Trophoblast cell (in vitro differentiated cells and primary cell): ENCODE results near the gene PARK7.

Source experiments
- DNase-seq, 2 donors: peaks; one replicate each; pipeline ENCODE4 v3.0.0-alpha.2; 2016
- H2AFZ ChIP-seq: 2 replicates; pipeline ENCODE4 v1.6.1; 2013; ENCODE audit warnings: low read length, moderate library complexity, mild to moderate bottlenecking; ENCODE audit not compliant: insufficient read depth, poor library complexity
- H2AK5ac ChIP-seq: 2 replicates; pipeline ENCODE4 v1.6.1; 2013; ENCODE audit warnings: mild to moderate bottlenecking, low read length
- H2BK120ac ChIP-seq: 2 replicates; pipeline ENCODE4 v1.6.1; 2013; ENCODE audit warnings: low read length, mild to moderate bottlenecking, moderate library complexity; ENCODE audit not compliant: insufficient read depth, poor library complexity
- H2BK12ac ChIP-seq: 2 replicates; pipeline ENCODE4 v1.6.1; 2013; ENCODE audit warnings: mild to moderate bottlenecking, low read length, moderate library complexity
- H2BK5ac ChIP-seq: 2 replicates; pipeline ENCODE4 v1.6.1; 2013; ENCODE audit warnings: low read length, low read depth, moderate library complexity, mild to moderate bottlenecking; ENCODE audit not compliant: poor library complexity
- H3K14ac ChIP-seq: 2 replicates; pipeline ENCODE4 v1.6.1; 2013; ENCODE audit warnings: mild to moderate bottlenecking, low read length
- H3K18ac ChIP-seq: 2 replicates; pipeline ENCODE4 v1.6.1; 2013; ENCODE audit warnings: mild to moderate bottlenecking, low read length
- H3K23ac ChIP-seq: 2 replicates; pipeline ENCODE4 v1.6.1; 2013; ENCODE audit warnings: low read length
- H3K27ac ChIP-seq: 2 replicates; pipeline ENCODE4 v1.5.1; 2013; ENCODE audit warnings: low read depth, mild to moderate bottlenecking, inconsistent platforms, low read length, moderate library complexity
- H3K27me3 ChIP-seq: 2 replicates; pipeline ENCODE4 v1.6.1; 2013; ENCODE audit warnings: inconsistent platforms, mild to moderate bottlenecking, low read length, moderate library complexity; ENCODE audit not compliant: insufficient read depth
- H3K36me3 ChIP-seq, 2 experiments: 1 replicate in 1 of 2; 2 replicates in 1 of 2; pipeline ENCODE4 v1.6.1; 2013; ENCODE audit warnings: low read length in 2 of 2, mild to moderate bottlenecking in 2 of 2, moderate library complexity in 1 of 2; ENCODE audit not compliant: insufficient read depth in 2 of 2, control insufficient read depth in 1 of 2
- H3K4ac ChIP-seq: 2 replicates; pipeline ENCODE4 v1.6.1; 2013; ENCODE audit warnings: low read depth, mild to moderate bottlenecking, low read length, moderate library complexity
- H3K4me1 ChIP-seq, 2 experiments: 1 replicate in 1 of 2; 2 replicates in 1 of 2; pipeline ENCODE4 v1.6.1; 2013; ENCODE audit warnings: low read length in 2 of 2, mild to moderate bottlenecking in 2 of 2, moderate library complexity in 1 of 2; ENCODE audit not compliant: insufficient read depth in 2 of 2, control insufficient read depth in 1 of 2
- H3K4me2 ChIP-seq: 2 replicates; pipeline ENCODE4 v1.6.1; 2013; ENCODE audit warnings: inconsistent platforms, mild to moderate bottlenecking, low read length, moderate library complexity
- H3K4me3 ChIP-seq: 2 replicates; pipeline ENCODE4 v1.5.1; 2013; ENCODE audit warnings: mild to moderate bottlenecking, low read depth, low read length, inconsistent platforms
- H3K79me1 ChIP-seq: one replicate; pipeline ENCODE4 v1.6.1; 2013; ENCODE audit warnings: low read length
- H3K79me2 ChIP-seq: 2 replicates; pipeline ENCODE4 v1.6.1; 2013; ENCODE audit warnings: low read length, mild to moderate bottlenecking; ENCODE audit not compliant: control insufficient read depth, insufficient read depth, poor library complexity
- H3K9ac ChIP-seq: 2 replicates; pipeline ENCODE4 v1.6.1; 2013; ENCODE audit warnings: mild to moderate bottlenecking, low read length
- H3K9me3 ChIP-seq: 2 replicates; pipeline ENCODE4 v1.6.1; 2013; ENCODE audit warnings: low read depth, mild to moderate bottlenecking, control low read depth, inconsistent platforms, low read length; ENCODE audit not compliant: insufficient read depth
- H4K12ac ChIP-seq: 2 replicates; pipeline ENCODE4 v1.6.1; 2013; ENCODE audit warnings: low read depth, mild to moderate bottlenecking, low read length, moderate library complexity
- H4K8ac ChIP-seq: 2 replicates; pipeline ENCODE4 v1.6.1; 2013; ENCODE audit warnings: low read depth, mild to moderate bottlenecking, low read length, moderate library complexity
- H4K91ac ChIP-seq: one replicate; pipeline ENCODE4 v1.6.1; 2013; ENCODE audit warnings: low read depth, mild to moderate bottlenecking, low read length, moderate library complexity
- WGBS: extraction: QIAGEN DNeasy Blood & Tissue Kit; methylation state at CpG from one replicate; pipeline ENCODE4 v1.1.7; 2013; ENCODE audit warnings: missing lambda C conversion rate; ENCODE audit not compliant: insufficient read length, insufficient coverage; ENCODE audit errors: extremely low coverage; 5-methylcytosine and 5-hydroxymethylcytosine counted together

The PARK7 gene

DNA sequence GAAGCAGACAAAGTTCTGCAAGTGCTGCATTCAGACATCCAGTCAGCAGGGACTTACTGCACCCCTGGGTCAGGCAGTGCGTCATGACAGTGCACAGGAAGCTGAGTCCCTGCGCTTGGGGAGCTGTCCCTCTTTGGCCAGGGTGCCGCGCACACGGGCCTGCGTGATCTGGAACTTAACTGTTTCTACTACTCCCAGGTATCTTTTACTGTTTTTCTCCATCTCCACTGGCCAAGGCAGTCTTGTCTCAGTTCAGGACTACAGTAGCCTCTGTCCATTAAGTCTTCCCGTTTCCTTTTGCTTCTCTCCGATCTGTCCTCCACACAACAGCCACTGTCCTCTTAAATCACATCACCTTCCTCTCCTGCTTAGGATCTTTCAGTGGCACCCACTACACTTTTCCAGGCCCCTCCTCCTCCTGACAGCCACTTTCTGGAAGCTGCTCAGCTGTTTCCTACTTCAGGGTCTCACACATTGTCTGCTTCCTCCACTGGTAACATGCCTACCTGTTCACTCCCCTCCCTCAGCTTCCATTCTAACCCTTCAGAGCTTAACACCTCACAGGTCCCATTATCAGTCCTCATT lies 48.7 kb downstream of the PARK7 start:
- H3K27ac ChIP-seq, result peak overlapping the region; percentile 21
- H3K18ac ChIP-seq, result no peak overlapping the region
- H3K23ac ChIP-seq, result no peak overlapping the region
- no peaks in the 10 kb centered on the region for H3K27me3 ChIP-seq
- DNase-seq, result no peak
- no peak overlapping the region for H3K4ac ChIP-seq
- H3K9ac ChIP-seq, result no peak overlapping the region
- peaks cover 35 to 49% of the 10 kb centered on the region in 2 experiments for H3K36me3 ChIP-seq
- peaks cover 7 to 12% of the 10 kb centered on the region in 2 experiments for H3K4me1 ChIP-seq
- H3K79me1 ChIP-seq, result peaks cover 13% of the 10 kb centered on the region
- H3K4me2 ChIP-seq, result no peak overlapping the region
- H2AK5ac ChIP-seq, result no peak overlapping the region
- H3K79me2 ChIP-seq, result peaks cover 8% of the 10 kb centered on the region
- WGBS, result no CpG with 5 or more reads among the region's 8 CpGs
- H3K4me3 ChIP-seq, result no peak overlapping the region
- H2BK5ac ChIP-seq, result no peak overlapping the region
- no peak overlapping the region for H4K8ac ChIP-seq
- no peak overlapping the region for H3K14ac ChIP-seq
- no peak overlapping the region for H4K12ac ChIP-seq
- no peak overlapping the region for H2AFZ ChIP-seq
- no peak overlapping the region for H2BK120ac ChIP-seq
- H4K91ac ChIP-seq, result no peak overlapping the region
- no peak overlapping the region for H2BK12ac ChIP-seq
- H3K9me3 ChIP-seq, result peaks cover 2% of the 10 kb centered on the region

DNA sequence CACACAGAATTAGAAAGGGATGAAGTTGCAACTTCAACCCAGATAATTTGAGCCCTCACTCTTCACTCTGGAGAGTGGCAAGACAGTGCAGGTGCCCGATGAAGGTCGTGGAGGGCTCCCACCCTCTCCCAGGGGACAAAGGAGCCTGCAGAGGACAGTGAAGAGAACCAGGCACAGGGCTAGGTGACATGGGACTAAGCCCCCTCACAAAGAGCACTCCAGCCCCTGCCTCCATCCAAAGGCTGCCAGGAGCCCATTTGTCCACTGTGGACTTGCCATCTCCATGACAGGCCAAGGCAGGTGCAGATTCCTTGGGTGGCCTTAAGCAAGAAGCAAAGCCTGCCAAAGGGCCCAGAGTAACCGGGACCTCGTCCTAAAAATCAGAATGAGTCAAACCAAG lies 49.5 kb downstream of the PARK7 start:
- peak overlapping the region; percentile 14 for H3K27ac ChIP-seq
- H3K4me2 ChIP-seq, result no peak overlapping the region
- H4K12ac ChIP-seq, result no peak overlapping the region
- H3K4ac ChIP-seq, result no peak overlapping the region
- H3K79me1 ChIP-seq, result peaks cover 9% of the 10 kb centered on the region
- H2AK5ac ChIP-seq, result no peak overlapping the region
- H3K4me3 ChIP-seq, result no peak overlapping the region
- no peak overlapping the region for H4K8ac ChIP-seq
- H2BK5ac ChIP-seq, result no peak overlapping the region
- peaks cover 5 to 10% of the 10 kb centered on the region in 2 experiments for H3K4me1 ChIP-seq
- WGBS, result no CpG with 5 or more reads among the region's 4 CpGs
- H3K36me3 ChIP-seq, result peaks cover 35 to 51% of the 10 kb centered on the region in 2 experiments
- no peak overlapping the region for H2BK120ac ChIP-seq
- no peak overlapping the region for H2AFZ ChIP-seq
- peak overlapping the region; percentile 67 for H3K18ac ChIP-seq
- H3K9ac ChIP-seq, result no peak overlapping the region
- no peak overlapping the region for H3K23ac ChIP-seq
- H3K27me3 ChIP-seq, result no peaks in the 10 kb centered on the region
- no peak overlapping the region for H4K91ac ChIP-seq
- no peak overlapping the region for H3K14ac ChIP-seq
- H2BK12ac ChIP-seq, result no peak overlapping the region
- H3K9me3 ChIP-seq, result peaks cover 2% of the 10 kb centered on the region
- no peak for DNase-seq
- H3K79me2 ChIP-seq, result peaks cover 12% of the 10 kb centered on the region

DNA sequence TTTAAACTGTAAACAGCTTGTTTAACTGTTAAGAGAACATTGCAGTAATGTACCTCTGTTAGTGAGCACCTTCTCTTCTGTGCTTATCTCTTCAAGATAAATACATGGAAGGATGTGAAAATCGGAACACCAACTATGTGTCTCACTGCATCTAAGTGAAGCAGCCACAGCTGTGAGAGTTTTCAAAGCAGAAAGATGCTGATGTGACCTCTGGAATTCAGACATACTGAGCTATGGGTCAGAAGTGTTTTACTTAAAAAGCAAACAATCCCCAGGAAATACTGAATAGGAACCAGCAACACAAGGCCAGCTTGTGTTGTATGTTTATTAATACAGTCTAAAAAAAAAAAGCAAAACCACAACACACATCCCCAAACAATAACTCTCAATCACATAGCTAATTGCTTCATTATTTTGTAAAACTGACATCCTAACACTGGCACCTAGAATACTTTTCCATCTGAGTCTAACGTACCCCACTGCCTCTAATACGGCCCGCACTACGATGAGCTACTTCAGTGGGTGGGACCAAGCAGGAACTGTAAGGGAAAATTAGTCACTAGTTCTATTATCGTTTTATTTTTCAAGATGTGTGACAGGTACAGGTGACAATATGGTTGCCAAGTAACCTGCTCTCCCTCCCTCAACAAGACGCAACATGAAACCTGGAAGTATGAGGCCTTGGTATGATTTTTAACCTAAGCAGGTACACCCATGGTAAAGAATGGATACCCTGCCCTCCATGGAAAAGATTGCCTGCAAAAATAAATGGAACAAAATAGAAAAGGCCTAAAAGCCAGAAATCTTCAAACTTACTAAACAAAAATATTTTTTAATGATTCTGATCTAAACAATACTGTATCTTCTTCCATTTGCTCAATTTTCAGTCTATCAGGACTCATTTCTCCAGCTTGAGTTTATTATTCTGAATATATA lies 50.7 kb downstream of the PARK7 start:
- Histone ChIP-seq H3K4me1 (peaks cover 7 to 9% of the 10 kb centered on the region in 2 experiments), H4K91ac (no peak overlapping the region), H3K4me3 (no peak overlapping the region), H2BK120ac (no peak overlapping the region), H4K12ac (no peak overlapping the region), H3K9me3 (peaks cover 2% of the 10 kb centered on the region), H3K79me1 (peaks cover 9% of the 10 kb centered on the region), H3K27me3 (no peaks in the 10 kb centered on the region), H2AK5ac (no peak overlapping the region), H2AFZ (no peak overlapping the region), H3K18ac (no peak overlapping the region), H3K27ac (no peak overlapping the region), H3K9ac (no peak overlapping the region), H3K79me2 (peaks cover 12% of the 10 kb centered on the region), H2BK5ac (no peak overlapping the region), H3K14ac (no peak overlapping the region), H3K4ac (peak overlapping the region; percentile 67), H3K23ac (no peak overlapping the region), H4K8ac (no peak overlapping the region), H3K36me3 (peaks cover 37 to 51% of the 10 kb centered on the region in 2 experiments), H2BK12ac (no peak overlapping the region), H3K4me2 (no peak overlapping the region)
- no CpG with 5 or more reads among the region's 7 CpGs for WGBS
- DNase-seq, result no peak

DNA sequence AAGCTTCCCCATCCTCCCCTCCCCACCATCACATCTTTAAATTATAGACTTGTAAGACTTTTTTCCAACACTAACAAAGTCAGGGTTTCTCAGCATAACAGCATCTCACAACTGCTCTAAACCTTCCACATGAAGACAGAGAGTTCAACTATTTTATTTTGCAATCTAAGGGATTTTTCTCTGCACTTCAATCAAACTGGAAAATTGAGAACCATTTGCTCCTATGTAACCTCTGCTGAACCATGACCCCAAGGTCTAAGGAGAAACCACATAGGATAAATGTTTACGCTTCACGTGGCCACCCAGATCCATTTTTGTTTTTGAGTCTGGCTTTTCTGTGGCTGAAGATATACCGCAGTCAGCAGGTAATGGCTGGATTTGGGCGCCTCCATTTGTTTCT lies 51.4 kb downstream of the PARK7 start:
- Histone ChIP-seq H3K9ac (no peak overlapping the region), H3K14ac (no peak overlapping the region), H2BK12ac (no peak overlapping the region), H3K9me3 (peaks cover 2% of the 10 kb centered on the region), H3K4me3 (no peak overlapping the region), H3K18ac (no peak overlapping the region), H3K4me1 (peaks cover 7 to 9% of the 10 kb centered on the region in 2 experiments), H3K27ac (no peak overlapping the region), H2AFZ (no peak overlapping the region), H4K8ac (no peak overlapping the region), H3K27me3 (no peaks in the 10 kb centered on the region), H3K4ac (peak overlapping the region; percentile 73), H4K91ac (no peak overlapping the region), H2BK120ac (no peak overlapping the region), H3K23ac (no peak overlapping the region), H3K4me2 (no peak overlapping the region), H3K79me1 (peaks cover 9% of the 10 kb centered on the region), H2BK5ac (no peak overlapping the region), H3K36me3 (peaks cover 37 to 51% of the 10 kb centered on the region in 2 experiments), H4K12ac (no peak overlapping the region), H3K79me2 (peaks cover 12% of the 10 kb centered on the region), H2AK5ac (no peak overlapping the region)
- no CpG with 5 or more reads among the region's 4 CpGs for WGBS
- no peak for DNase-seq
